Measurements from ENCODE around the gene WNT2B.
"Not testable (repeated sequence)": the region's sequence is repeated elsewhere in the genome, so short reads cannot be mapped to it uniquely, and the experiment has no call there.

The WNT2B gene

DNA sequence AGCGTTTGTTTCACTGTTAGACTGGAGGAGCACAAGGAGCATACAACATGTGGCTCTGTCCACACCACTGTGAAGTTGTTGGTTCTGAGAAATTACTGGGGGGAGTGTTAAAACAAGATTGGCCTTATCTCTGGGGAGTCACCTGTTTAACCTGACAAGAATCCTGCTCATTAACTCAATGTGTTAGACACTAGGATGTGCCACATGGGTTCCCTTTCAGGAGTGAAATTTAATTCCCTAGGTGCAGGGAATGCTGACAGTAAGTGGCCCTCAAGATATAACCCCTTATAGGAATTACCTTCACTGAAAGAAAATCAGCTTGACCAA lies 45.8 kb upstream of the WNT2B start:
- H3K4me3 ChIP-seq (ENCODE audit: low read depth in 1 of 2, low read length in 2 of 2), result no peak overlapping the region
- H3K79me2 ChIP-seq (ENCODE audit: insufficient read depth, low read length), result no peaks in the 10 kb centered on the region
- no peak overlapping the region for H3K27ac ChIP-seq (ENCODE audit: low read length)
- no peak overlapping the region for H3K4me2 ChIP-seq (ENCODE audit: insufficient read depth, low read length)
- no peak overlapping the region for H3K9ac ChIP-seq (ENCODE audit: low read depth, low read length)
- no peak overlapping the region for H2AFZ ChIP-seq (ENCODE audit: low read depth, low read length)
- no peaks in the 10 kb centered on the region for H4K20me1 ChIP-seq (ENCODE audit: insufficient read depth, low read length)
- TF ChIP-seq EZH2 (IDR thresholded peaks at IDR 0.05; ENCODE audit: borderline replicate concordance, low read depth, low read length, severe bottlenecking), result no peak
- TF ChIP-seq, protein P1, sequence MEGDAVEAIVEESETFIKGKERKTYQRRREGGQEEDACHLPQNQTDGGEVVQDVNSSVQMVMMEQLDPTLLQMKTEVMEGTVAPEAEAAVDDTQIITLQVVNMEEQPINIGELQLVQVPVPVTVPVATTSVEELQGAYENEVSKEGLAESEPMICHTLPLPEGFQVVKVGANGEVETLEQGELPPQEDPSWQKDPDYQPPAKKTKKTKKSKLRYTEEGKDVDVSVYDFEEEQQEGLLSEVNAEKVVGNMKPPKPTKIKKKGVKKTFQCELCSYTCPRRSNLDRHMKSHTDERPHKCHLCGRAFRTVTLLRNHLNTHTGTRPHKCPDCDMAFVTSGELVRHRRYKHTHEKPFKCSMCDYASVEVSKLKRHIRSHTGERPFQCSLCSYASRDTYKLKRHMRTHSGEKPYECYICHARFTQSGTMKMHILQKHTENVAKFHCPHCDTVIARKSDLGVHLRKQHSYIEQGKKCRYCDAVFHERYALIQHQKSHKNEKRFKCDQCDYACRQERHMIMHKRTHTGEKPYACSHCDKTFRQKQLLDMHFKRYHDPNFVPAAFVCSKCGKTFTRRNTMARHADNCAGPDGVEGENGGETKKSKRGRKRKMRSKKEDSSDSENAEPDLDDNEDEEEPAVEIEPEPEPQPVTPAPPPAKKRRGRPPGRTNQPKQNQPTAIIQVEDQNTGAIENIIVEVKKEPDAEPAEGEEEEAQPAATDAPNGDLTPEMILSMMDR (IDR thresholded peaks at IDR 0.05; ENCODE audit: borderline replicate concordance, extremely low read depth, low read length, poor library complexity, severe bottlenecking), result no peak
- ATAC-seq (ENCODE audit: insufficient read depth, low read depth) (no peak), DNase-seq (no peak)
- no peaks in the 10 kb centered on the region for H3K27me3 ChIP-seq (ENCODE audit: insufficient read depth, low read length, poor library complexity)
- no peaks in the 10 kb centered on the region for H3K9me3 ChIP-seq (ENCODE audit: insufficient read depth, low read length, severe bottlenecking)
- no peaks in the 10 kb centered on the region for H3K36me3 ChIP-seq (ENCODE audit: insufficient read depth, low read length)
- H3K4me1 ChIP-seq (ENCODE audit: insufficient read depth, low read length), result peaks cover 11% of the 10 kb centered on the region

GRCh38 chr1:112464501-112464900 lies 44.3 kb upstream of the WNT2B start:
- Histone ChIP-seq H2AFZ (ENCODE audit: low read depth, low read length) (no peak overlapping the region), H3K27me3 (ENCODE audit: insufficient read depth, low read length, poor library complexity) (no peaks in the 10 kb centered on the region), H3K27ac (ENCODE audit: low read length) (no peak overlapping the region), H3K4me3 (ENCODE audit: low read depth in 1 of 2, low read length in 2 of 2) (no peak overlapping the region), H3K9me3 (ENCODE audit: insufficient read depth, low read length, severe bottlenecking) (no peaks in the 10 kb centered on the region), H3K36me3 (ENCODE audit: insufficient read depth, low read length) (no peaks in the 10 kb centered on the region), H3K4me1 (ENCODE audit: insufficient read depth, low read length) (peaks cover 11% of the 10 kb centered on the region), H3K4me2 (ENCODE audit: insufficient read depth, low read length) (no peak overlapping the region), H3K79me2 (ENCODE audit: insufficient read depth, low read length) (no peaks in the 10 kb centered on the region), H4K20me1 (ENCODE audit: insufficient read depth, low read length) (no peaks in the 10 kb centered on the region), H3K9ac (ENCODE audit: low read depth, low read length) (no peak overlapping the region)
- DNase-seq, result no peak
- ATAC-seq (ENCODE audit: insufficient read depth, low read depth), result no peak
- no peak for TF ChIP-seq EZH2 (IDR thresholded peaks at IDR 0.05; ENCODE audit: borderline replicate concordance, low read depth, low read length, severe bottlenecking)
- TF ChIP-seq, protein P1 (IDR thresholded peaks at IDR 0.05; ENCODE audit: borderline replicate concordance, extremely low read depth, low read length, poor library complexity, severe bottlenecking), result no peak

DNA sequence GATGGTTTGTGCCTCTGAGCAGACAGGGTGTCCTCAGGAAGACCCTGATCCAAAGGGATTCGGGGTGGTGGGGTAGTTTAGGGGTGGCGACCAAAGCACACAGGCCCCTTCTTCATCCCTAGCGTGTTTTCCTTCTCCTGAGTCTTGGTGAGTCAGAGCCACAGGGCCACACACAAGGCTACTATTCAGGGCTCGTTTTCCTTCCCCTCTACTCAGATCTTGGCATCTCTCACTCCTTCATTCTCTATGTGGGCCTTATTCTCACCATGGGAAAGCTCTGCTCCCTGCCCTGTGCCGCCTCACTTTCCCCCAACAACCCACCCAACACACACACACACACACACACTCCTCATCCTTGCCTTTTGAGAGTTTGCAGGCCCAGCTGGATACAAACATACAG lies 43.6 kb upstream of the WNT2B start:
- DNase-seq (no peak), ATAC-seq (ENCODE audit: insufficient read depth, low read depth) (no peak)

GRCh38 chr1:112466078-112466660 lies 42.6 kb upstream of the WNT2B start:
- TF ChIP-seq, protein P1 (IDR thresholded peaks at IDR 0.05; ENCODE audit: borderline replicate concordance, extremely low read depth, low read length, poor library complexity, severe bottlenecking), result peak; percentile 83
- TF ChIP-seq EZH2 (IDR thresholded peaks at IDR 0.05; ENCODE audit: borderline replicate concordance, low read depth, low read length, severe bottlenecking), result no peak

More for the DNA sequence above, 43.6 kb upstream of the WNT2B start:
- no peak overlapping the region for H3K4me3 ChIP-seq (ENCODE audit: low read depth in 1 of 2, low read length in 2 of 2)
- H3K4me2 ChIP-seq (ENCODE audit: insufficient read depth, low read length), result no peak overlapping the region
- no peaks in the 10 kb centered on the region for H3K36me3 ChIP-seq (ENCODE audit: insufficient read depth, low read length)
- no peaks in the 10 kb centered on the region for H4K20me1 ChIP-seq (ENCODE audit: insufficient read depth, low read length)
- H3K9me3 ChIP-seq (ENCODE audit: insufficient read depth, low read length, severe bottlenecking), result no peaks in the 10 kb centered on the region
- no peak overlapping the region for H3K9ac ChIP-seq (ENCODE audit: low read depth, low read length)
- no peak overlapping the region for H3K27ac ChIP-seq (ENCODE audit: low read length)
- no peak for TF ChIP-seq EZH2 (IDR thresholded peaks at IDR 0.05; ENCODE audit: borderline replicate concordance, low read depth, low read length, severe bottlenecking)
- peaks cover 11% of the 10 kb centered on the region for H3K4me1 ChIP-seq (ENCODE audit: insufficient read depth, low read length)
- no peak overlapping the region for H2AFZ ChIP-seq (ENCODE audit: low read depth, low read length)
- no peaks in the 10 kb centered on the region for H3K27me3 ChIP-seq (ENCODE audit: insufficient read depth, low read length, poor library complexity)
- no peaks in the 10 kb centered on the region for H3K79me2 ChIP-seq (ENCODE audit: insufficient read depth, low read length)

GRCh38 chr1:112470324-112470723 lies 38.4 kb upstream of the WNT2B start:
- H3K9ac ChIP-seq (ENCODE audit: low read depth, low read length); H3K27me3 ChIP-seq (ENCODE audit: insufficient read depth, low read length, poor library complexity); H3K79me2 ChIP-seq (ENCODE audit: insufficient read depth, low read length); H3K4me3 ChIP-seq (ENCODE audit: low read depth in 1 of 2, low read length in 2 of 2); ATAC-seq (ENCODE audit: insufficient read depth, low read depth); H3K36me3 ChIP-seq (ENCODE audit: insufficient read depth, low read length); H4K20me1 ChIP-seq (ENCODE audit: insufficient read depth, low read length); H3K27ac ChIP-seq (ENCODE audit: low read length); H3K9me3 ChIP-seq (ENCODE audit: insufficient read depth, low read length, severe bottlenecking); H2AFZ ChIP-seq (ENCODE audit: low read depth, low read length); DNase-seq; H3K4me2 ChIP-seq (ENCODE audit: insufficient read depth, low read length): not testable (repeated sequence)
- H3K4me1 ChIP-seq (ENCODE audit: insufficient read depth, low read length), result peaks cover 11% of the 10 kb centered on the region

More at GRCh38 chr1:112466078-112466660, 42.6 kb upstream of the WNT2B start:
- ATAC-seq (ENCODE audit: insufficient read depth, low read depth) (peak; percentile 96), DNase-seq (peak; percentile 82)
- Histone ChIP-seq H3K4me3 (ENCODE audit: low read depth in 1 of 2, low read length in 2 of 2) (peak overlapping the region in 1 of 2 experiments; percentile 52; a peak in 2 of 4 replicates), H4K20me1 (ENCODE audit: insufficient read depth, low read length) (no peaks in the 10 kb centered on the region), H3K27ac (ENCODE audit: low read length) (no peak overlapping the region), H3K79me2 (ENCODE audit: insufficient read depth, low read length) (no peaks in the 10 kb centered on the region), H3K9me3 (ENCODE audit: insufficient read depth, low read length, severe bottlenecking) (no peaks in the 10 kb centered on the region), H2AFZ (ENCODE audit: low read depth, low read length) (peak overlapping the region; percentile 75), H3K4me1 (ENCODE audit: insufficient read depth, low read length) (peaks cover 11% of the 10 kb centered on the region), H3K27me3 (ENCODE audit: insufficient read depth, low read length, poor library complexity) (no peaks in the 10 kb centered on the region), H3K9ac (ENCODE audit: low read depth, low read length) (peak overlapping the region; percentile 34; the same call in 1 of the 2 replicates), H3K4me2 (ENCODE audit: insufficient read depth, low read length) (peak overlapping the region; percentile 73), H3K36me3 (ENCODE audit: insufficient read depth, low read length) (no peaks in the 10 kb centered on the region)
